Measurements from ENCODE around the gene CAMTA1.

CAMTA1 gene

DNA sequence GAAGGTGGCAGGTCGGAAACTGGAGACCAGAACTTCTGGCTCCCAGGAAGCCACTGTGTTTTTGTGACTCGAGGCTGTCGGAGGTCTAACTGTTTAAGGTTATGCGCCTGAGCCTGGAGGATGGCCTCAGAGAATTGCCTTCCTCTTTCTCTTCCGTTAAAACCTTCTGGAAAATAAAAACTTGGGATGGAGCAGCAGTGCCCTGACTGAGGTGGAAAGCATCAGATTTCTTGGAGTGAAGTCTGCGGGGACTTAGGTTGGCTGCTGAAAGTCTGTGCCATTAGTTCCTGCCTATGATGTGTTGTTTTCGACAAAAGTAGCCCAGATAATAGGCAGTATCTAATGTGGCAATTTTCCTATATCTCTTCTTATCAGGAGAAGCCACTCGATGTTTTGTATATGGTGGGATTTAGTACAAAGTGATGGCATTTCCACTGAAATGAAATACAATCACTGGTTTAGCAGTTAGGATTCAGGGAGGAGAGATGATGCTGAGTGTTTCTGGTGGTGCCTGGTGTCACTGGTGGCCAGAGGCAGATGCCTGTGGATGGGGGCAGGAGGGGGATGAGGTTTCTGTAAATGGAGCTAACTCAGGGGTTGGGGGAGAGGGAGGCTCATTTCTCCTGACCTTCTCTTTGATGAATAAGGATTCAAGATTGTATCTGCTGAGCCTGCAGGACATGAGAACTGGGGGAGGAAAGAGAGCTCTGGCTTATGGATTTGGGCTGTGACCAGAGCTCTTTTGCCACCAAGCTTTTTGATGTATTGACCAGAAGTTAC is 150.8 kb downstream of the CAMTA1 start:
- no peak overlapping the region for H3K4me3 Mint-ChIP-seq
- no peaks in the 10 kb centered on the region for H3K9me3 Mint-ChIP-seq
- no peak for DNase-seq
- no peak overlapping the region for H3K27ac Mint-ChIP-seq
- peaks cover 27% of the 10 kb centered on the region for H3K27me3 Mint-ChIP-seq
- H3K36me3 Mint-ChIP-seq (ENCODE audit: low read depth): no peaks in the 10 kb centered on the region
- H3K4me1 Mint-ChIP-seq (ENCODE audit: low read depth): no peaks in the 10 kb centered on the region

DNA sequence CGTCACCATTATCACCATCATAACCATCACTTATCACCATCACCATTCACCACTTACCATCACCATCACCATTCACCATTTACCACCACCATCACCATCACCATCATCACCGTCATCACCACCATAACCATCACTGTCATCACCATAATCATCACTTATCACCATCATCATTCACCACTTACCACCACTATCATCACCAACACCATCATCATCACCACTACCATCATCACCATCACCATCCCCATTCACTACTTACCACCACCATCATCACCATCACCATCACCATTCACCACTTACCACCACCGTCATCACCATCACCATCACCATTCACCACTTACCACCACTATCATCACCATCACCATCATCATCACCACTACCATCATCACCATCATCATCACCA is 151.8 kb downstream of the CAMTA1 start:
- H3K27ac Mint-ChIP-seq: no peak overlapping the region
- no peak overlapping the region for H3K4me3 Mint-ChIP-seq

GRCh38 chr1:6939363-6939762 is 154.1 kb downstream of the CAMTA1 start:
- no peak for DNase-seq
- H3K9me3 Mint-ChIP-seq: no peaks in the 10 kb centered on the region
- no peaks in the 10 kb centered on the region for H3K4me1 Mint-ChIP-seq (ENCODE audit: low read depth)
- H3K27ac Mint-ChIP-seq: no peak overlapping the region
- no peaks in the 10 kb centered on the region for H3K36me3 Mint-ChIP-seq (ENCODE audit: low read depth)
- H3K4me3 Mint-ChIP-seq: no peak overlapping the region
- peaks cover 12% of the 10 kb centered on the region for H3K27me3 Mint-ChIP-seq

More for the DNA sequence above, 151.8 kb downstream of the CAMTA1 start:
- DNase-seq: no peak
- Mint-ChIP-seq H3K9me3 (no peaks in the 10 kb centered on the region), H3K4me1 (ENCODE audit: low read depth) (no peaks in the 10 kb centered on the region), H3K36me3 (ENCODE audit: low read depth) (no peaks in the 10 kb centered on the region), H3K27me3 (peaks cover 18% of the 10 kb centered on the region)

GRCh38 chr1:6941786-6942185 is 156.5 kb downstream of the CAMTA1 start:
- Mint-ChIP-seq H3K36me3 (ENCODE audit: low read depth) (no peaks in the 10 kb centered on the region), H3K27me3 (peaks cover 12% of the 10 kb centered on the region), H3K27ac (no peak overlapping the region), H3K4me3 (no peak overlapping the region), H3K4me1 (ENCODE audit: low read depth) (no peaks in the 10 kb centered on the region), H3K9me3 (no peaks in the 10 kb centered on the region)
- no peak for DNase-seq

GRCh38 chr1:6942990-6943389 is 157.7 kb downstream of the CAMTA1 start:
- H3K4me3 Mint-ChIP-seq: no peak overlapping the region

DNA sequence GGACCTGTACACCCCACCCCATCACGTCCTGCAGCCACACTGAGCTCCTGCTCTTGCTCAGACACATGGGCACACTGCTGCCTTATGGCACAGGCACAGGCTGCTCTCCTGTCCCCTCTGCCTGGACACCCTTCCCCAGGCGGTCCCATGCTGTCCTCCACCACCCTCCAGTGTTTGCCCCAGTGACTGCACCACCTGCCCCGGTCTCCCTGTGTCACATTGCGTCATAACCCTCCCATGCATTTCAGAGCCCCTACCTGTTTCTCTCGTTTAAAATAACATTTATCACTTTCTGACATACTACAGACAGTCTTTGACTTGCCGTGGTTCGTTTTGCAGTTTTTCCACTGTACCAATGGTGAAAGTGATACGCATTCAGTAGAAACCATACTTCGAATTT is 159.2 kb downstream of the CAMTA1 start:
- Mint-ChIP-seq H3K4me1 (ENCODE audit: low read depth) (peaks cover 8% of the 10 kb centered on the region), H3K4me3 (no peak overlapping the region), H3K9me3 (no peaks in the 10 kb centered on the region), H3K36me3 (ENCODE audit: low read depth) (no peaks in the 10 kb centered on the region), H3K27me3 (peaks cover 9% of the 10 kb centered on the region), H3K27ac (no peak overlapping the region)
- no peak for DNase-seq

More at GRCh38 chr1:6942990-6943389, 157.7 kb downstream of the CAMTA1 start:
- no peaks in the 10 kb centered on the region for H3K9me3 Mint-ChIP-seq
- H3K27me3 Mint-ChIP-seq: peaks cover 15% of the 10 kb centered on the region
- H3K4me1 Mint-ChIP-seq (ENCODE audit: low read depth): no peaks in the 10 kb centered on the region
- no peak for DNase-seq
- H3K36me3 Mint-ChIP-seq (ENCODE audit: low read depth): no peaks in the 10 kb centered on the region
- no peak overlapping the region for H3K27ac Mint-ChIP-seq

DNA sequence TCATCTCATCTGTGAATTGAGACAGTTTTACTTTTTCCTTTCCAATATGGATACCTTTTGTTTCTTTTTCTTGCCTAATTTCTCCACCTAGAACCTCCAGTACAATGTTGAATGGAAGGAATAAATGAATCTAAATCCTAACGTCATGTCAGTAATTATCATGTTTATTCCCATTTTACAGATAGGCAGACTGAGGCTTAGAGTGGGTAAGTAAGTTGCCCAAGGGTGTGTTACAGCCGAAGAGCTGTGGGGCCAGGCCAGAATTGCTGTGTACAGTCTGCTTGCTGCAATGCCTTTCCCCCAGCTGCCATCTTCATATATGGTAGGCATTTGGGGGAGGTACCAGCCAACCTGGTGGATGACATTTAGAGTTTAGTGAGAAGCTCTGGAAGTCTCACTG is 162.7 kb downstream of the CAMTA1 start:
- no peak for DNase-seq
- Mint-ChIP-seq H3K4me3 (no peak overlapping the region), H3K4me1 (ENCODE audit: low read depth) (peaks cover 8% of the 10 kb centered on the region), H3K9me3 (no peaks in the 10 kb centered on the region), H3K27me3 (peaks cover 5% of the 10 kb centered on the region), H3K36me3 (ENCODE audit: low read depth) (no peaks in the 10 kb centered on the region), H3K27ac (no peak overlapping the region)

DNA sequence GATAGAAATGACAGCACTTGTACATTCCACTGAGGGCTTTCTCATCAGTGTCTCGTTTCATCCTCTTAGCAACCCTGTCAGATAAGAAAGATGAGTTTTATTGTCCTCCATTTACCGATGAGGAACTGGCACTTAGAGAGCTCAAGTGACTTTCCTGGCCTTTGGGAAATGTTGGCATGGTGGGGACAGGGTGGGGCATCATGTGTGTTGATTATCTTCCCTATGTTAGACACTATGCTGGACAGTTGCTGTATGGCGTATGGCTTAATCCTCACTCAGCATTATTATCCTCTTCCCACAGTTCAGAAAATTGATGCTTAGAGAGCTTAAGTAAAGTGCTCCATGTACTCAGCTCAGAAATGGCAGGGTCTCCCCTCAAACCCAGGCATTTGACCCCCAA is 163.2 kb downstream of the CAMTA1 start:
- no peak for DNase-seq
- Mint-ChIP-seq H3K4me1 (ENCODE audit: low read depth) (peaks cover 8% of the 10 kb centered on the region), H3K4me3 (no peak overlapping the region), H3K36me3 (ENCODE audit: low read depth) (no peaks in the 10 kb centered on the region), H3K27me3 (peaks cover 5% of the 10 kb centered on the region), H3K27ac (no peak overlapping the region), H3K9me3 (no peaks in the 10 kb centered on the region)

GRCh38 chr1:6948861-6949260 is 163.6 kb downstream of the CAMTA1 start:
- H3K9me3 Mint-ChIP-seq: no peaks in the 10 kb centered on the region
- no peak for DNase-seq
- peaks cover 5% of the 10 kb centered on the region for H3K27me3 Mint-ChIP-seq
- H3K4me3 Mint-ChIP-seq: no peak overlapping the region
- no peak overlapping the region for H3K27ac Mint-ChIP-seq
- peaks cover 8% of the 10 kb centered on the region for H3K4me1 Mint-ChIP-seq (ENCODE audit: low read depth)
- no peaks in the 10 kb centered on the region for H3K36me3 Mint-ChIP-seq (ENCODE audit: low read depth)

DNA sequence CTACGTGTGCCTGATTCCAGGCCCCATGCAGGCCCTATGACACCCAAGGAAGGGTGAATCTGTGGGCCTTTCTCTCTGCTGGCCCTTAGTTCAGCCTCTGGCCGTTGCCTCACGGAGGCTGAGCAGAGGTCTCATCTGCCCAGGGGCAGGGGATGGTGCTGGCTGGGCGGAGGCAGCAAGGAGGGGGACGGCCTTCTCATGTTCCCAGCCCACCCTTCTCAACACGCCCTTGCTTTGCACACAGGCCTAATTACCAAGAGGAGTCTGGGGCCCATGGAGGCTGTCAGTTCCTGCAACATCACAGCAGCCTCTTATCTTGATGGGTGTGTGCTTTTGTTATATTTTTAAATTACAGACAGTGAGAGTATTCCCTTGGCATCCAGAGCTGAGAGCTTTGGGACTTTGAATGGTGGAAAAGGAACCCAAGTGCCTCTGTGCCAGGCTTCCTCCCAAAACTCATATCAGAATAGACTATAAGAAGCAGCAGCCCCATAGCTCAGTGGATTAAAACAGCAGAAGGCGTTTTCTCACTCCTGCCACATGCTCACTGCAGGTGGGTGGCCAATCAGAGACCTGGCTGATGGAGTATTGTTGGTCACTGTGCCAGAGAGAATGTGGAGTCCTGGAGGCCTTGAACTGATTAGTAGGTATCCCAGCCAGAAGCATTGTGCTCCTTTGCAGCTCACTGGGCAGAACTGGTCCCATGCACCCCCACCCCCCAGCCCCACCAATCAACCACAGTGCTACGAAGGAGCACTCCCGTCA is 164.9 kb downstream of the CAMTA1 start:
- DNase-seq: no peak
- peaks cover 5% of the 10 kb centered on the region for H3K27me3 Mint-ChIP-seq
- H3K36me3 Mint-ChIP-seq (ENCODE audit: low read depth): no peaks in the 10 kb centered on the region
- peaks cover 8% of the 10 kb centered on the region for H3K4me1 Mint-ChIP-seq (ENCODE audit: low read depth)
- no peak overlapping the region for H3K4me3 Mint-ChIP-seq
- H3K9me3 Mint-ChIP-seq: no peaks in the 10 kb centered on the region
- no peak overlapping the region for H3K27ac Mint-ChIP-seq

GRCh38 chr1:6951536-6951935 is 166.3 kb downstream of the CAMTA1 start:
- H3K27ac Mint-ChIP-seq: no peak overlapping the region
- H3K4me3 Mint-ChIP-seq: no peak overlapping the region
- H3K27me3 Mint-ChIP-seq: peaks cover 5% of the 10 kb centered on the region
- H3K4me1 Mint-ChIP-seq (ENCODE audit: low read depth): peaks cover 8% of the 10 kb centered on the region
- DNase-seq: no peak
- no peaks in the 10 kb centered on the region for H3K9me3 Mint-ChIP-seq
- no peaks in the 10 kb centered on the region for H3K36me3 Mint-ChIP-seq (ENCODE audit: low read depth)

DNA sequence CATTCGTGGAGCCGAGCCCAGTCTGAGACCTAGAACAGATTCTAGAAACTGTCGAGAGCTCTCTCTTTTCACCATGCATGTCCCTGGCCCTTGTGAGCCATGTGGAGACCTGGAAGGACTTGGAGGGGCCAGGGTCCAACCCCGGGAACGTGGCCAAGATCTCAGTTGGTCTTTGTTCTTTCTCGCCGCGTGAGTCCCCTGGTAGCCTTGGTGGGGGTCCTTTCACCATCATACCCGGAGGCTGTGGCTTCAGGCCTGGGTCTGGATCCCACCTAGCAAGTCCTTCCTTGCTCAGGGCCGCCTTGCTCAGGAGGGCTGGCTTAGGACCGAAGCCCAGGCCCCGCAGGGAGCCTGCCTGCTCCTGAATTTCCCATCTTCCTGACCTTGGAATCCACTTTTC is 168.0 kb downstream of the CAMTA1 start:
- H3K4me3 Mint-ChIP-seq: no peak overlapping the region
- no peaks in the 10 kb centered on the region for H3K36me3 Mint-ChIP-seq (ENCODE audit: low read depth)
- H3K27me3 Mint-ChIP-seq: no peaks in the 10 kb centered on the region
- peaks cover 8% of the 10 kb centered on the region for H3K4me1 Mint-ChIP-seq (ENCODE audit: low read depth)
- H3K27ac Mint-ChIP-seq: no peak overlapping the region
- DNase-seq: no peak
- no peaks in the 10 kb centered on the region for H3K9me3 Mint-ChIP-seq

GRCh38 chr1:6953907-6954364 is 168.7 kb downstream of the CAMTA1 start:
- no peaks in the 10 kb centered on the region for H3K9me3 Mint-ChIP-seq
- peaks cover 4% of the 10 kb centered on the region for H3K4me1 Mint-ChIP-seq (ENCODE audit: low read depth)
- H3K36me3 Mint-ChIP-seq (ENCODE audit: low read depth): no peaks in the 10 kb centered on the region
- DNase-seq: no peak
- no peak overlapping the region for H3K27ac Mint-ChIP-seq
- H3K4me3 Mint-ChIP-seq: no peak overlapping the region
- no peaks in the 10 kb centered on the region for H3K27me3 Mint-ChIP-seq

DNA sequence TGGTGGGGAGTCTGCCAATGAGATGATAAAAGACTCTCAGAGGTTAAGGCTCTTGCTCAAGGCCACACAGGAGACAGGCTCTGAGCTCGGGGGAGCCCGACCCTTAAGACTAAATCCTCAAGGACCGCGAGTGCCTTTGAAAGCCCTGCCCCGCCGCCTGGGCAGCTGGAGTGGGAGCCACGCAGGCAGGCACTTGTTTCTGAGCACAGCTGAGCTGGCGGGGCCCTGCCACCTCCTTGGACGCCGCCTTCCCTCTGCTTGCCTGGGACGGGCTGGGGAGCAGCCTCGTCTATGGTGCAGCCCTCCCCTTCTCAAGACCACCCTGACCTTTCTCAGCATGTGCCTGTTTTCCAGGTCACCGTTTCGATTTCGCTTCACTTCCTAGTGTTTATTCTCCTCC is 169.3 kb downstream of the CAMTA1 start:
- Mint-ChIP-seq H3K4me1 (ENCODE audit: low read depth) (no peaks in the 10 kb centered on the region), H3K27me3 (peaks cover 4% of the 10 kb centered on the region), H3K36me3 (ENCODE audit: low read depth) (no peaks in the 10 kb centered on the region), H3K4me3 (no peak overlapping the region), H3K27ac (no peak overlapping the region), H3K9me3 (no peaks in the 10 kb centered on the region)
- DNase-seq: no peak
